H9 (cell line): Measurements from ENCODE around the gene FMO2. TPM values are rescaled to one million over a fixed set of nuclear protein-coding genes. Genes with fewer than 3 reads are reported as not detected.

ENCODE experiments used
- DNase-seq: peaks from one replicate; pipeline ENCODE4 v3.0.0-alpha.2; 2017
- H2AFZ ChIP-seq: one replicate; pipeline ENCODE4 v1.6.1; 2013; ENCODE audit warnings: mild to moderate bottlenecking, low read length, control low read depth, moderate library complexity
- H2AK5ac ChIP-seq: 2 replicates; pipeline ENCODE4 v1.6.1; 2013; ENCODE audit warnings: low read length, control low read depth, mixed read lengths; ENCODE audit not compliant: insufficient read length
- H2BK120ac ChIP-seq: one replicate; pipeline ENCODE4 v1.6.1; 2013; ENCODE audit warnings: low read depth, mild to moderate bottlenecking, low read length, control low read depth, inconsistent platforms; ENCODE audit not compliant: poor library complexity, severe bottlenecking
- H2BK12ac ChIP-seq: 2 replicates; pipeline ENCODE4 v1.6.1; 2013; ENCODE audit warnings: low read length, control low read depth, mixed read lengths, low read depth; ENCODE audit not compliant: insufficient read length
- H2BK15ac ChIP-seq: 2 replicates; pipeline ENCODE4 v1.6.1; 2013; ENCODE audit warnings: low read depth, low read length, control low read depth
- H2BK20ac ChIP-seq: one replicate; pipeline ENCODE4 v1.6.1; 2013; ENCODE audit warnings: low read depth, mild to moderate bottlenecking, low read length, control low read depth, inconsistent platforms; ENCODE audit not compliant: poor library complexity, severe bottlenecking
- H2BK5ac ChIP-seq: 2 replicates; pipeline ENCODE4 v1.6.1; 2013; ENCODE audit warnings: low read length, control low read depth, mixed read lengths; ENCODE audit not compliant: insufficient read length
- H3K14ac ChIP-seq: 2 replicates; pipeline ENCODE4 v1.6.1; 2013; ENCODE audit warnings: low read length, control low read depth; ENCODE audit not compliant: insufficient read depth
- H3K18ac ChIP-seq: 2 replicates; pipeline ENCODE4 v1.6.1; 2013; ENCODE audit warnings: low read depth, mild to moderate bottlenecking, mixed read lengths, low read length, control low read depth; ENCODE audit not compliant: insufficient read length
- H3K23ac ChIP-seq: 2 replicates; pipeline ENCODE4 v1.6.1; 2013; ENCODE audit warnings: low read length, control low read depth, mixed read lengths, low read depth; ENCODE audit not compliant: insufficient read length
- H3K23me2 ChIP-seq: 2 replicates; pipeline ENCODE4 v1.6.1; 2013; ENCODE audit warnings: low read depth, mild to moderate bottlenecking, mixed read lengths, low read length, control low read depth; ENCODE audit not compliant: insufficient read length, poor library complexity, severe bottlenecking
- H3K27ac ChIP-seq: 2 replicates; pipeline ENCODE4 v1.5.1; 2013; ENCODE audit warnings: low read length, control low read depth, mixed read lengths, low read depth; ENCODE audit not compliant: insufficient read length
- H3K27me3 ChIP-seq: 2 replicates; pipeline ENCODE4 v1.6.1; 2013; ENCODE audit warnings: low read length, control low read depth, inconsistent platforms; ENCODE audit not compliant: insufficient read depth
- H3K4ac ChIP-seq: 2 replicates; pipeline ENCODE4 v1.6.1; 2013; ENCODE audit warnings: low read depth, mild to moderate bottlenecking, control low read depth, inconsistent platforms, low read length, moderate library complexity
- H3K4me1 ChIP-seq: 2 replicates; pipeline ENCODE4 v1.6.1; 2013; ENCODE audit warnings: low read length, control low read depth, inconsistent platforms; ENCODE audit not compliant: insufficient read depth
- H3K4me2 ChIP-seq: 2 replicates; pipeline ENCODE4 v1.6.1; 2013; ENCODE audit warnings: low read length, control low read depth, mixed read lengths; ENCODE audit not compliant: insufficient read length, insufficient read depth
- H3K56ac ChIP-seq: 2 replicates; pipeline ENCODE4 v1.6.1; 2013; ENCODE audit warnings: low read depth, mild to moderate bottlenecking, mixed read lengths, low read length, control low read depth; ENCODE audit not compliant: insufficient read length
- H3K79me1 ChIP-seq: 2 replicates; pipeline ENCODE4 v1.6.1; 2013; ENCODE audit warnings: low read depth, mild to moderate bottlenecking, moderate library complexity, low read length, control low read depth, inconsistent platforms; ENCODE audit not compliant: insufficient read depth, poor library complexity, severe bottlenecking
- H3K79me2 ChIP-seq: 2 replicates; pipeline ENCODE4 v1.6.1; 2013; ENCODE audit warnings: low read length, control low read depth, inconsistent platforms; ENCODE audit not compliant: insufficient read depth
- H3K9ac ChIP-seq: 2 replicates; pipeline ENCODE4 v1.6.1; 2013; ENCODE audit warnings: low read length, control low read depth, mixed read lengths; ENCODE audit not compliant: insufficient read length; ENCODE audit errors: extremely low read depth
- H3K9me3 ChIP-seq: one replicate; pipeline ENCODE4 v1.6.1; 2013; ENCODE audit warnings: low read depth, low read length, inconsistent platforms; ENCODE audit not compliant: control insufficient read depth
- H3T11ph ChIP-seq: one replicate; pipeline ENCODE4 v1.6.1; 2013; ENCODE audit warnings: mild to moderate bottlenecking, low read length, control low read depth, inconsistent platforms
- H4K20me1 ChIP-seq: one replicate; pipeline ENCODE4 v1.6.1; 2013; ENCODE audit not compliant: control insufficient read depth, insufficient read length, insufficient read depth
- H4K5ac ChIP-seq: 2 replicates; pipeline ENCODE4 v1.6.1; 2013; ENCODE audit warnings: low read depth, mild to moderate bottlenecking, mixed read lengths, low read length, control low read depth; ENCODE audit not compliant: insufficient read length
- H4K8ac ChIP-seq: replicated peaks from 2 replicates; pipeline ENCODE4 v1.6.1; 2013; ENCODE audit warnings: low read length, control low read depth, mixed read lengths, low read depth; ENCODE audit not compliant: insufficient read length
- H4K91ac ChIP-seq: 2 replicates; pipeline ENCODE4 v1.6.1; 2013; ENCODE audit warnings: low read depth, mild to moderate bottlenecking, moderate library complexity, mixed read lengths, low read length, control low read depth; ENCODE audit not compliant: insufficient read length
- H3K27ac Mint-ChIP-seq, 3 experiments: 2 replicates in 2 of 3; 3 replicates in 1 of 3; pipeline ENCODE4 v1.8.0; 2020 to 2021; ENCODE audit warnings: mixed read lengths in 3 of 3, mild to moderate bottlenecking in 1 of 3, moderate library complexity in 1 of 3
- H3K27me3 Mint-ChIP-seq: 2 replicates; pipeline ENCODE4 v1.8.0; 2021; ENCODE audit warnings: low read depth, mild to moderate bottlenecking, moderate library complexity, mixed read lengths
- H3K36me3 Mint-ChIP-seq, 3 experiments: 2 replicates in 2 of 3; 3 replicates in 1 of 3; pipeline ENCODE4 v1.8.0; 2020 to 2021; ENCODE audit warnings: low read depth in 3 of 3, mixed read lengths in 3 of 3; ENCODE audit not compliant: insufficient read depth in 1 of 3
- H3K4me1 Mint-ChIP-seq, 2 experiments: 2 replicates each; pipeline ENCODE4 v1.8.0; 2020; ENCODE audit warnings: mixed read lengths in 2 of 2
- H3K4me3 Mint-ChIP-seq, 2 experiments: 2 replicates in 1 of 2; 3 replicates in 1 of 2; pipeline ENCODE4 v1.8.0; 2020 to 2021; ENCODE audit warnings: mild to moderate bottlenecking in 2 of 2, mixed read lengths in 2 of 2, moderate library complexity in 1 of 2
- H3K9me3 Mint-ChIP-seq, 2 experiments: 2 replicates in 1 of 2; 3 replicates in 1 of 2; pipeline ENCODE4 v1.8.0; 2020; ENCODE audit warnings: mild to moderate bottlenecking in 2 of 2, mixed read lengths in 2 of 2, moderate library complexity in 1 of 2
- CTCF ChIP-seq: fragments of 200-600 bp; sonication (generic); conservative IDR thresholded peaks from 3 replicates; pipeline ENCODE4 v1.8.0; 2021; ENCODE audit warnings: antibody characterized with exemption, mild to moderate bottlenecking
- total RNA-seq: library from RNA; stranded (reverse); gene quantifications from 2 replicates; pipeline ENCODE4 v1.2.1, GENCODE V29; 2021

Gene FMO2
- total RNA-seq, 1 experiment from 2014 or later: not detected

- H3K23me2 ChIP-seq: no peaks in the 10 kb centered on the region
- H4K91ac ChIP-seq: no peak overlapping the region
- no peaks in the 10 kb centered on the region for H3K27me3 ChIP-seq
- no peak overlapping the region for H2AK5ac ChIP-seq
- no peak overlapping the region for H3K23ac ChIP-seq
- peaks cover 0 to 10% (median 0%) of the 10 kb centered on the region in 3 experiments; a peak in 3 of 7 replicates for H3K36me3 Mint-ChIP-seq
- H4K8ac ChIP-seq: no peak overlapping the region
- H3K27me3 Mint-ChIP-seq: no peaks in the 10 kb centered on the region; the same call in 1 of the 2 replicates
- no peak overlapping the region for H3K56ac ChIP-seq
- H4K5ac ChIP-seq: no peak overlapping the region
- H3K18ac ChIP-seq: no peak overlapping the region
- no peaks in the 10 kb centered on the region for H3K79me1 ChIP-seq
- no peak overlapping the region for H2AFZ ChIP-seq
- H3K27ac ChIP-seq: no peak overlapping the region
- H3K9ac ChIP-seq: no peak overlapping the region
- H3K9me3 ChIP-seq: no peaks in the 10 kb centered on the region
- no peak for DNase-seq
- peaks cover 8% of the 10 kb centered on the region in 2 experiments; a peak in 4 of 5 replicates for H3K9me3 Mint-ChIP-seq
- H2BK5ac ChIP-seq: no peak overlapping the region
- H3K4ac ChIP-seq: no peak overlapping the region
- H2BK120ac ChIP-seq: no peak overlapping the region
- no peaks in the 10 kb centered on the region for H4K20me1 ChIP-seq
- H2BK12ac ChIP-seq: no peak overlapping the region
- H3K14ac ChIP-seq: no peak overlapping the region
- no peak overlapping the region for H3T11ph ChIP-seq
- H2BK15ac ChIP-seq: no peak overlapping the region
- no peak for TF ChIP-seq CTCF
- no peak overlapping the region for H2BK20ac ChIP-seq
- H3K4me3 Mint-ChIP-seq: no peak overlapping the region
- H3K79me2 ChIP-seq: no peaks in the 10 kb centered on the region
- no peaks in the 10 kb centered on the region for H3K4me1 ChIP-seq
- no peak overlapping the region; a peak in 1 of 7 replicates for H3K27ac Mint-ChIP-seq
- H3K4me1 Mint-ChIP-seq: peaks cover 0 to 3% of the 10 kb centered on the region in 2 experiments; a peak in 3 of 4 replicates
- no peak overlapping the region for H3K4me2 ChIP-seq
These were observed 46.2 kb downstream of the FMO2 start for GRCh38 chr1:171231326-171231725.
